GM12874 (cell line): ENCODE data around the gene NPHS1.

Experiments used
- CTCF ChIP-seq: IDR thresholded peaks from 2 replicates; pipeline ENCODE4 v1.5.1; 2011; ENCODE audit warnings: low read depth, mild to moderate bottlenecking, control low read depth, low read length, moderate library complexity; ENCODE audit not compliant: insufficient read depth

The NPHS1 gene

GRCh38 chr19:35811317-35812219 is 40.7 kb downstream of the NPHS1 start:
- no peak for TF ChIP-seq CTCF

GRCh38 chr19:35807633-35808032 is 44.7 kb downstream of the NPHS1 start:
- no peak for TF ChIP-seq CTCF

- TF ChIP-seq CTCF = no peak
Measured at GRCh38 chr19:35806597-35806996, 45.7 kb downstream of the NPHS1 start.

GRCh38 chr19:35805526-35806102 is 46.7 kb downstream of the NPHS1 start:
- no peak for TF ChIP-seq CTCF

- TF ChIP-seq CTCF = no peak
Measured at GRCh38 chr19:35801828-35802227, 50.5 kb downstream of the NPHS1 start.

GRCh38 chr19:35797663-35798062 is 54.6 kb downstream of the NPHS1 start:
- no peak for TF ChIP-seq CTCF

GRCh38 chr19:35796645-35797542 is 55.4 kb downstream of the NPHS1 start:
- no peak for TF ChIP-seq CTCF
